T-helper 22 cell (primary cell): ENCODE measurements around the gene VENTX.

Experiments used
- DNase-seq: peaks from one replicate; pipeline ENCODE4 v3.0.0-alpha.2; 2020; ENCODE audit warnings: low read depth

Gene VENTX

DNA sequence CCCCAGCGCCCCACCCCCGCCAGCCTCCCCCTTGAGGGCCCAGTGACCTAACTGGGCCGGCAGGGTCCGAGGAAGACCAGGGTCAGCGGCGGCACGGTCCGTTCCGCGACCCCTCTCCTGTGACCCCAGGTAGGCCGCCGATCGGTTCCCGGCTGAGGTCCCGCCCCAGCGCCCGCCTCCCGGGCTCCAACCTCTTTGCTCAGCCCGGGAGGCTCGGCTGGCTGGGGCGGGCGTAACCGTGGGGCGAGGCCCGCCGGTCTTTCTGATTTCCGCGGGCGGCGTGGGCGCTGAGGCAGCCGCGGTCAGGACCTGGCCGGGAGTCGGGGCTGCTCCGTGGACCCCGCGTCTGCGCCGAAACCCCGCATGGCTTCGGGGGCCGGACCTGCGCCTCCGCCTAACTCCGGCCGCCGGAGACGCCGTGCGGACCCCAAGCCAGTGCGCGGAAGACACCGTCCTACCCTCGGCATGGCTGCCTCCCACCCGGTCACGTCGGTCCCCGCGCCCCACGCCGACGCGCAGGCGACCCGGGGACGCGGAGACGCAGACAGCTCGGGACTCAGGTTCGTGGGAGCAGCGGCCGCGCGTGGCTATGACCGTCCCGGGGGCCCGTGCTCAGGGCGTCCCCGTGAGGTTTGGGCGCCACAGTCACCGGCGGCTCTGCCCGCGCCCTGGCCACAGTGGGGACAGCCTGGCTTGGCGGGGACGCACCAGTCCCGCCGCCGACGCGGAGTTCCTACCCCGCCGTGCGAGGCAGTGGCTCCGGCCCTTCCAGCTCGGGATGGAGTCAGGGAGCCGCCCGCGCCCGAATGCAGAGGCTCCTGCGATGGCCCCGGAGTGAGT, 1.0 kb upstream of the VENTX start:
- DNase-seq: no peak

DNA sequence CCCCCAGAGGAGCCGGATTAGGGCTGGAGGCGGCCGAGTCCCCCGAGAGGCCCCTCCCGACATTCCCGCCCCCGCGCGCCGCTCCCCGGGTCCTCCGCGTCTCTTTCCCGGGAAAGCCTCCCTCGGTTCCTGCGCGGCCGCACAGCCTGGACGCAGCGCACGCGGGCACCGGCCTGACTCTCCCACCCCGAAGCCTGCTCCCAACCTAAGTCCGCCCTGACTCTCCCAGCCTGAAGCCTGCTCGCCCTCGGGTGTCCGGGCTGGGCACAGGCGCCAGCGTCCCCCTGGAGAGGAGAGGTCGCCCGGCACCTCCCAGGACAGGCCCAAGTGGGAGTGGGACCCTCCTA, 441 bp upstream of the VENTX start:
- DNase-seq: no peak

DNA sequence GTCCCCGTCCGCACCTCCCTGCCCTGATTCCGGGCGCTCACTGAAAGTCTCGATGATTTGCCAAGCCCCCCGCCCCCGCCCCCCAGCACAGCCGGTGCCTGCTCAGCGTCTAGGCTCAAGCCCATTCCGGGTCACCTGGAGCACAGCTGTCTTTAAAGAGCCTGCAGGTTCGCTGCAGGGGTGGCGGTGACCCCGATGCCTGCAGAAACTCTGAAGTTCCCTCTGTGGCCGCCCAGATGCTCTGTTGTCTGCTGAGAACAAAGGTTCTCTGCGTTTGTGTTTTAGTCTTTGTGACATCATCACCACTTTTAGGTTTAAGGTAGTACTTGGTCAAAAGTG, 780 bp downstream of the VENTX start:
- no peak for DNase-seq

DNA sequence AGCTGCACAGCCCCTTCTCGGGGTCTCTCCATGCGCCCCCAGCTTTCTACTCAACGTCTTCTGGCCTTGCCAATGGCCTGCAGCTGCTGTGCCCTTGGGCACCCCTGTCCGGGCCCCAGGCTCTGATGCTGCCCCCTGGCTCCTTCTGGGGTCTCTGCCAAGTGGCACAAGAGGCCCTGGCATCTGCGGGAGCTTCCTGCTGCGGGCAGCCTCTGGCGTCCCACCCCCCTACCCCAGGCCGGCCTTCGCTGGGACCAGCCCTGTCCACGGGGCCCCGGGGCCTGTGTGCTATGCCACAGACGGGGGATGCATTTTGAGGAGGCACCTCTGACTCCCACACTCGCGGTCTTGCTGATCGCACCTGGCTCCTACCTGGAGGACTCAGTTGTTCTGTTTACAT, 2.3 kb downstream of the VENTX start:
- no peak for DNase-seq

DNA sequence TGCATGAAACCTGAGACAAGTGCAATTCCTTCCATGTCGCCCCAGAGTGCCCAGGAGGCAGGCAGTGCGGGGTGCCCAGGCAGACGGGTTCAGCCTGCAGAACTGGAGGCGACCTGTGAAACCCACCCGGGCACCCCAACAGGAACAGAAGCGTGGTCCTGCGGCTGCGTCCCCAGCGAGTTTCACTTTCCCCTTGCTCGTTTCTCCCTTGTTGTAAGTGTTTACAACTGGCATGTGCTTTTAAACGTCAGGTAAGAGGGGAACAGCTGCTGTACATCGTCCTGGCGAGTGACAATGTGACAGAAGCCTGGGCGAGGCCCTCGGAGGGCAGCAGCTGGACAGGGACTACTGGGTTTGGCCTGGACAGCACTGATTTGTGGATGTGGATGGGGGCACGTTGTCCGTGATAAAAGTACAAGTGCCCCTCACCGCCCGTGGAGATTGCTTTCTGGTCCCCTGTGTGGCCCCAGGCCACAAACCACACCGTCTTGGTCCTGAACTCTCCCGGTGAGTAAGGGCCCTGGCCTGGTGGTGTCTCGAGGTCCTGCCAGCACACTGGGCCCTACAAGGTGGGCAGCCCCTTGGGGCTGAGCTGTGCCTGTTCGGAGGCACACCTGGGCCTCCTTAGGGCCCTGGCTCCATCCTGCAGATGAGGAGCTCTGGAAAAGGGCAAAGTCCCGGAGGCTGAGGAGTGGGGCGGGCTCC, 4.0 kb downstream of the VENTX start:
- no peak for DNase-seq

DNA sequence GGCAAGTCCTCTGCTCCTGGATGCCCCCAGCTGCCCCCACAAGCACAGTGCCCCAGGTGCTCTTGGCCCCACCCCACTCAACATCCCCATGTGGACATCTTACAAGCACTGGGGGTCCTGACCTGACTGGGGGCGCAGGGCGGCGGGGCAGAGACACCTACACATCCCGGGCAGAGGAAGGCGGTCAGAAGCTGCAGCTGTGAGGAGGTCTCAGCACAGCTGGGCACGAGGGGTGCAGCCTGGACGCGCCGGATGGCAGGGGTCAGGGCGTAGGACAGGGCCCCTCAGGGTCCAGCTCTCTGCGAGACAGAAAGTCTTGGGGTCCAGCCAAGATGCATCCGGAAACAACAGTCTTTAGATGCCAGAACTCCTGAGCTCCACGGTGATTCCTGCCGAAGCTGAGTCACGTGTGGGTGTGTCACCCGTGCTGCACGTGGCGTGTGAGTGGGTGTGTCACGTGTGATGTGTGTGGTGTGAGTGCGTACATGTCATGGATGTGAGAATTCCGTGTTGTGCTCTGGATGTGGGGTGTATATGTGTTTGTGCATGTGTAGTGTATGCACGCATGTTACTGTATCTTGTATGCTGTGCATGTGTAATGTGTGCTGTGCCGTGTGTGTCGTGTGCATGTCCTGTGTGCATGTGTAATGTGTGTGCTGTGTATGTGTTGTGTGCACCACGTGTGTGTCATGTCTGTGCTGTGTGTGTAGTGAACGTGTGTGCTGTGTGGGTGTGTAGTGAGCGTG, 5.1 kb downstream of the VENTX start:
- DNase-seq: no peak

DNA sequence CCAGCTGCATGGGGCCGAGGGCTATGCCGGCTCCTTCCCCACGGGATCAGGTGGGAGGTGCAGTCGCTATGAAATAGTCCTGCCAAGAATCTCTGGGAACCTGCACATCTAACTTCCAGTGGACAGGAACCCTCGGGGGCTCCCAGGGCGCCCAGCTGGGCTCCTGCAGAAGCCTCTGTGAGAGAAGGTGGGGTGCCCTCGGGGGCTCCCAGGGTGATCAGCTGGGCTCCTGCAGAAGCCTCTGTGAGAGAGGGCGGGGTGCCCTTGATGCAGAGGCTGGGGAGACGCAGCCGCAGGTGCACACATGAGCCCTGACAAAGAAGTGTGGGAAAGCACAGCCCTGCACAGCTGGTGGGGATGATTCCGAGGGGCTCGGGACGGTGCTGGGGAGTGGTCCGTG, 5.9 kb downstream of the VENTX start:
- DNase-seq: no peak

DNA sequence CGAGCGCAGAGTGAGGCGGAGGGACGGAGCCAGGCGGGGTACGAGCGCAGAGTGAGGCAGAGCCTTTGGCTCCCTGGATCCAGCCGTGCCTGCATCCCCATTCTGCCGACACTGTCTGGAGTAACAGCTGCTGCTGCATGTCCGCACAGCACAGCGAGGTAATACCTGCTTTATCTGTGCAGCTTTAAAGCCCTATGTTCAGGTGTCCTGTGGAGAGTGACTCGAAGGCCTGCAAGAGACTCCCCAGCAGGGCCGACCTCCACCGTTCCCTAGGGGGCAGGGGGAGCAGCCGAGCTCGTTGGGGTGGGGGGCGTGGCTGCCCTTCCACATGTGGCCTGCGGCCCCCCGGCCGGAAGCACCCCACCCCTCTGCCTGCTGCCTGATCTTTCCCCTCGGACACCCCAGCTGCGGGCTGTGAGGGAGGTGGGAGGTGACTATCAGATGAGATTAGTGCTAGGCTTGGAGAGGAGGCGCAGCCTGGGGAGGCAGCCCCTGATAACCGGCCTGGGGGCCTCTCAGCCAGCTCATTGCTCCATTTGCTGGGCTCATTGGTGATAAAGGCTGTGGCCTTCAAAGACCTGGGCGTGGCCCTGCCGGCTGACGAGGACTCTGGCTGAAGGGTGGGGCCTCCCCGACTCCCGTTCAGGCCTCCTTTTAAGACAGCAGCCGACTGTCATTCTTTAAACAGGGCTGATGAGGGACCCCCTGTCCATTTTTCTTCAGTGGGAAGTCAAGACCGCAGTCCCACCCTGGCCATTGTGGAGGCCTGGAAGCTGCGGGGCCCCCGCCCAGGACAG, 8.0 kb downstream of the VENTX start:
- DNase-seq: no peak

DNA sequence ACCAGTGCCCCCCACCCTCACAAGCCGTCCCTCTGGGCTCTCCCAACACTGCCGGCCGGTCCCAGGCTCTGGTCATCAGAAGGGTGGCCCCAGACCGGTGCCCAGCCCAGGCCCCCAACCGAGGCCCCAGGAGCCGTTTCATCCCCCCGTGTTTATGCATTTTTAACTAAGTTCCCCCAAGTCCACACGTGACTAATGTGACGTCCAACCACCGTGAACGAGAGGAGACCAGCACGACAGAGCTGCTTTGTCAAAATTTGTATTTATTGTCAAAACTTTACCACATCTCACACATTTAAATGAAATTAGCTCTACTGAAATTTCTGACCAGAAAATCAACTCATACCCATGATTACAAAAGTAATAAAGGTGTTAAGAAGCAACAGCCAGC, 8.6 kb downstream of the VENTX start:
- no peak for DNase-seq

DNA sequence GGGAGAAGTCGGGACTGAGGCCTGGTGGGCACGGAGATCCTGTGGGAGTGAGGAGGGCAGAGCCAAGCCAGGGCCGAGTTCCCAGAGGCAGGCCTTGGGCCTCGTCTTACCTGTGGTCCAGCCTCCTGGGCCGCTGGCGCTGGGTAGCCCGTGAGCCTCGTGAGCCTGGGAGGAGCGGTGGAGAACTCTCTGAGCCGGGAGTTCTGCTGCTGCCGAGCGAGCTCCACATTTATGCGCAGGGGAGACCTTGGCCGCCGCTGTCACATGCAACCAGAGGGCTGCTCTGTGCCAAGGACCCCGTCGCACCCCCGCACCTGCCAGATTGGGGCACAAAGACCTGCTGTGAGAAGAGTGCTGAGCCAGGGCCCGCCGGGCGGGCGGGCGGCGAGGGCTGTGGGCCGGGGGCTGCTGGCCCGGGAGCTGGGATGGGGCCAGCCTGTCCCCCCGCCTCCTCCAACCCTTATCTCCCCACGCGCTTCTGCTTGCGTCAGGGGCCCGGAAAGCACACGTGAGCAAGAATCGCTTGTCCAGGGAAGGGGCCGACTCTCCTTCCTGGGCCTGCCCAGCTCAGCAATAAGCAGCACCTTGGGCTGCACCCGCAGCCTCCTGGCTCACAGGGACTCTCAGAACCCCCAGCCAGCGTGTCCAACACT, 10.2 kb downstream of the VENTX start:
- DNase-seq: no peak

DNA sequence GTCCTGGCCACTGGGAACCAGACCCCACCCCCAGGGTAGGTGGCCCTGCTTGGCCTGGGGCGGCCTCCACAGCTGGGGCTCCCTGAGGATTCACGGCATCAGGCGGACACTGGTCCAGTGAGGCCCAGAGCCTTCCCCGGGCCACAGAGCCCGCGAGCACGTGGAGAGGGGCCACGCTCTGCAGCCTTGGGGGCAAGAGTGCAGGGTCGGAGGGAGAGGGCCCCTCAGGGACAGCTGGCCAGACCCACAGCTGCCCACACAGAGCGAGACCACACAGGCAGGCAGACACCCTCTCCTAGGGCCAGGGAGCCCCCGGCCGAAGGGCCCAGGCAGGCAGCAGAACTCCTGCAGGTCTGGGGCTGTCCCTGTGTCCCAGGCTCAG, 10.7 kb downstream of the VENTX start:
- DNase-seq: no peak

DNA sequence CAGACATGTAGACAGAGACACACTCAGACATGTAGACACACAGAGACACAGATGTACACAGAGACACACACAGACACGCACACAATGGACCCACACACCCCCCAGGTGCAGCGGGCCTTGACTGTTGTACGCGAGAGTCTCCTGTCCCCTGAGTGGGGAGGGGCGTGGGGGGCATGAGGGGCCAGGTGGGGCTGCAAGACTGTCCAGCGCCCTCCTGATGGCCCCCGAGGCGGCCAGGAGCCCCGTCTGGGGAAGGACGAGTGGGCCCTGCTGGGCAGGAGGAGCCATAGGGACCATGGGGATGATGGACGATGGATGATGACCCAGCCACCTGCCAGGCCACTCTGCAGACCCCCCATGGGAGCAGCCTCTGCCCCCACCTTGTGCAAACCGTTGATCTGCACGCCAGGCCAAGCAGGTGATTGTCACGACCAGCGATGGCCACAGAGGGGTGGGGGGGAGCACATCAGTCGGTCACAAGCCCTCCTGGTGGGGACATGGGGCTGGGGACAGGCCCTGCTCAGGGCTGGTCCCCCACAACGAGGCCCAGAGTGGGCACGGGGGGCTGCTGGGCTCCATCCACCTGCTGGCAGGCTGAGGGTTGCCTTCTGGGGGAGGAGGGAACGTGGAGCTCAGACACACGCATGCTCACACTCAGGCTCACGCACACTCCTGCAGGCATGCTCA, 11.6 kb downstream of the VENTX start:
- DNase-seq: no peak

DNA sequence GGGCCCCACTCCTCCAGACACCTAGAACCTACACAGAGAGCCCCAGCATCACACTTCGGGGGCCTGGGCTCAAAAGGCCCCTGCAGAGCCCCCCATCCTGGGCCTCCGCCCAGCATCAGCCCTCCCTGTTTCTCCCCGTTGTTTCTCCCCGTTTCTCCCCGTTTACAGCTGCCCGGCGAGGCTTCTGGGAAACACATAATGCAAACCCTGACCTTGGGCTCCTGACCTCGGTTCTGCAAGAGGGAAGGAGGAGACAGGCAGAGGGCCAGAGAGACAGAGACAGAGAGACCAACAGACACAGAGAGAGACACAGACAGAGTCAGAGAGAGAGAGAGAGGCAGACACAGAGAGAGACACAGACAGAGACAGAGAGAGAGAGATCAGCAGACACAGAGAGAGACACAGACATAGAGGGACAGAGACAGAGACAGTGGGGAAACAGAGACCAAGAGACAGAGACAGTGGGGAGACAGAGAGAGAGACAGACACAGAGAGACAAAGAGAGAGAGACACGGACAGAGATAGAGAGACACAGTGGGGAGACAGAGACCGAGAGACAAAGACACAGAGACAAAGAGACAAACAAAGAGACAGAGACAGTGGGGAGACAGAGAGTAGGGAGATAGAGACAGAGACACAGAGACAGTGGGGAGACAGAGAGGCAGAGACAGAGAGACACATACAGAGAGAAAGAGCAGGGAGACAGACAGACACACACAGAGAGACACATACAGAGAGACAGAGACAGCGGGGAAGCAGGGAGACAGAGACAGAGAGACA, 12.5 kb downstream of the VENTX start:
- no peak for DNase-seq

DNA sequence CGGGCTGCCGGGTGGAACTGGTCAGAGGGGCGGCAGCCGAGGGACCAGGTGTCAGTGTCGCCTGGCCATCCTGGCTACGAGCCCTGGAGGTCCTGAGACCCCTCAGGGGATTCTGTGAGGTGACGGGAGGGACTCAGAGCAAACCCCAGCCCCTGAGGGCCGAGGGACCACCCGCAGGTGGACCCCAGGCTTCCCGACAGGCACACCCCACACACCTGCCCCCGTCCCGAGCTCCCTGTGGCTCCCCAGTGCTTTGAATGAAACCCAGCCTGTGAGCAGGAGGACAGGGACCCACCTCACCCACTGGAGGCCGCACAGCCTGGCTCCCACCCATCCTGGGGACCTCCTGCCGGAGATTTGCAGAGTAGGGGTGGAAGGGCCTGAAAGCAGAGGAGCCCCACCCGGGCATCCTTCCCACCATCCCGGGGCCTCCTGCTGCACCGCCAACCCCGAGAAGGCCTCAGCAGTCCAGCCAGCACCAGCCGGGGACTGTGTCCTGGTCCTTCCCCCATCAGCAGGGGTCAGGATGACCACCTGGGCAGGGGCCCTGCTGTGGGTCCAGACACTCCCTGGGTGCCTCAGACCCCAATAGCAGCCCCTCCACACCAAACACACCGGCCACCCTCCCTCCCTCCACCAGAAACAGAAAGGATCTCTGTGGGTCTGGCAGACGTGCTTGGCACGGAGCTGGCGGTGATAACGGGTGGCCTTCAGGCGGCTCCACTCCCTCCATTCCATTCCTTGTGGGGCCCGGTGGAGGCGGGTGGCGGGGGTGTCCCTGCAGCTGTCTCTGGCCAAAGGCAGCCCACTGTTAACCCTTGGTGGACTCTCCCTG, 13.9 kb downstream of the VENTX start:
- DNase-seq: no peak

DNA sequence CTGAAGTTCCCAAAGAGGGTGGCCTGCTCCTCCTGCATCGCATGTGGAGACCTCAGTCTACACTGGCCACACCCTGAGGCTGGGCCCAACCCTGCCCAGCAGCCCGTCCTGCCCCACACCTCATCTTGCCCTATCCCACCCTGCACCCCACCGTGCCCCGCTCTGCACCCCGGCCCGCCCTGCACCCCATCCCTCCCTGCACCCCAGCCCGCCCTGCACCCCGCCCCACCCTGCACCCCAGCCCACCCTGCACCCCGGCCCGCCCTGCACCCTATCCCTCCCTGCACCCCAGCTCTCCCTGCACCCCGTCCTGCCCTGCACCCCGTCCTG, 14.5 kb downstream of the VENTX start:
- DNase-seq: no peak

DNA sequence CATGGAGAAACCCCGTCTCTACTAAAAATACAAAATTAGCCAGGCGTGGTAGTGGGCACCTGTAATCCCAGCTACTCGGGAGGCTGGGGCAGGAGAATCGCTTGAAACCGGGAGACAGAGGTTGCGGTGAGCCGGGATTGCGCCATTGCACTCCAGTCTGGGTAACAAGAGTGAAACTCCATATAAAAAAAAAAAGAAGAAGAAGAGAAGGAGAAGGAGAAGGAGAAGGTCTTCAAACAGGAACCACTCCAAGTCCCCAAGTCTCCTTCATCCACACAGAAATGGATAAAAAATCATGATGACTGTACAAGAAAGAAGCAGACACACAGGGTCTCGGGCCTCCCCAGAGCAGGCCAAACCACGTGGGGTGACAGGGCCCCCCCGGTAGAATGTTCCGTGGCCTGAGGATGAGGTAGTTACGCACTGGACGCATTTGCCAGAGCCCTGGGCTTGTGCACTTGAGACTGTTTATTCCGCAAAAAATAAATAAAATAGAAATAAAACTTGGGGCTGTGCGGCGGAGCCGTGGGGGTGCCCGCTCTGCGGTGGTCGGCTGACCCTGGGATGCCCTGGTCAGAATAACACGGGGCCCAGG, 15.8 kb downstream of the VENTX start:
- DNase-seq: no peak

DNA sequence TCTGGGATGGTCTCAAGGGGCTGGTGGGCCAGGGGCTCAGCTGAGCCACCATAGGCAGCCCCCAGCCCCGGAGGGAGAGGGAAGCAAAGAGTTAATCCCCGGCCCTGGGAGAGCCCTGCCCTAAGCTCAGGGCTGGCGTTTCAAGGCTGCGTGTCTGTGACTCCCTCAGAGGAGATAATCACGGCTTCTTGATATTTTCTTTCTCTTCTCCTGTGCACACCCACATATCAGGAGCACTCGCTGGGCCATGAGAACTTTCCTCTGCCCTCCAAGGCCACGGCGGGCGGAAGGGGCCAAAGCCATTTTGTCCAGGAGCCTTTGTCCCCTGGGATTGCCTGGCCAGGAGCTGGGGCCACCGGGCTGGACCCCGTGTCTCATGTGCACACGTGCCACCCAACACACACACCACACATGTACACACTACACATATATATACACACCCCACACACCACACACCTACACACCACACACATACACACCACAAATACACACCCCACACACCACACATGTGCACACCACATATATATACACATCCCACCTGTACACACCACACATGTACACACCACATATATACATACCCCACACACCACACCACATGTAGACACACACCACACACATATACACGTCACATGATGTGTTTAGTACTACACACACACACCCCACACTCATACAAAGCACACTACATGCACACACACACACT, 16.9 kb downstream of the VENTX start:
- no peak for DNase-seq

DNA sequence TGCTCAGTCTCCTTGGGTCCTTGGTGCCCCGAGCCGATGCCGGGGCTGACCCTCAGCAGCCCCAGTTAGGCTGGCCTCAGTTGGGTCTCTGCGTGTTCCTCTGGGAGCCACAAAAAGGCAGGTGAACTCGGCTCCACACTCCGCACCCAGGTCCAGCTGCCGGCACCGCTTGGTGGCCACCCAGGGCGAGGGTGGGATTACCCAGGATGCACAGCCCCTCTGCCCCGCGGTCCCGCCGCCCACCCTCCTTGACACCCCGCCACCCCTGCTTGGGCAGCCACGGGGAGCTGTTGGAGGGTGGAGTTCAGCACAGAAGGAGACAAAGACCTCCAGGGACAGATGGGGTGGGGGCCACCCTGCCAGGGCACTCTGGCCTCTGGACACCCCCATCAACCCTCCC, 17.7 kb downstream of the VENTX start:
- DNase-seq: no peak
